RPMI8226 (cell line): ENCODE data around the gene LRRC46.

Source experiments
- DNase-seq: peaks from one replicate; pipeline ENCODE4 v3.0.0-alpha.2; 2015

Gene LRRC46

GRCh38 chr17:47879776-47880454 lies 48.4 kb downstream of the LRRC46 start:
- no peak for DNase-seq

DNA sequence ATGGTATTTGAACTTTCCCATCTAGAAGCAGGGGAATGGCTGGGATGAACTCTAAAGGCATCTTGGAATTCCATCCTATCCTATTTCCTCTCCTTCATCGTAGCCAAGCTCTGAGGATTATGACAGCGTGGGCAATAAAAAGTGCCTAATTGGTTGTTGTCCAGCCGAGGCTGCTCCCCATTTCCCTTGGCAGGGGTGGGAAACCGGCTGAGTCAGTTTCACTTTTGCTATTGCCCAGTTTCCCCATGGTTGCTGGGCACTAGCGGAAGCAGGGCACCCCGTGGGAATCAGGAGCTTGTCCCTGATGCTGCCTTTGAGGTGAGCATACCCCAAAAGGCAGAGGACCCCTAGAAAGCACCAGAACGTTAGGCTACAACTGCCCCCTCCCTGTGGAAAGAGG lies 50.8 kb downstream of the LRRC46 start:
- DNase-seq: no peak

GRCh38 chr17:47882695-47883588 lies 51.5 kb downstream of the LRRC46 start:
- no peak for DNase-seq

DNA sequence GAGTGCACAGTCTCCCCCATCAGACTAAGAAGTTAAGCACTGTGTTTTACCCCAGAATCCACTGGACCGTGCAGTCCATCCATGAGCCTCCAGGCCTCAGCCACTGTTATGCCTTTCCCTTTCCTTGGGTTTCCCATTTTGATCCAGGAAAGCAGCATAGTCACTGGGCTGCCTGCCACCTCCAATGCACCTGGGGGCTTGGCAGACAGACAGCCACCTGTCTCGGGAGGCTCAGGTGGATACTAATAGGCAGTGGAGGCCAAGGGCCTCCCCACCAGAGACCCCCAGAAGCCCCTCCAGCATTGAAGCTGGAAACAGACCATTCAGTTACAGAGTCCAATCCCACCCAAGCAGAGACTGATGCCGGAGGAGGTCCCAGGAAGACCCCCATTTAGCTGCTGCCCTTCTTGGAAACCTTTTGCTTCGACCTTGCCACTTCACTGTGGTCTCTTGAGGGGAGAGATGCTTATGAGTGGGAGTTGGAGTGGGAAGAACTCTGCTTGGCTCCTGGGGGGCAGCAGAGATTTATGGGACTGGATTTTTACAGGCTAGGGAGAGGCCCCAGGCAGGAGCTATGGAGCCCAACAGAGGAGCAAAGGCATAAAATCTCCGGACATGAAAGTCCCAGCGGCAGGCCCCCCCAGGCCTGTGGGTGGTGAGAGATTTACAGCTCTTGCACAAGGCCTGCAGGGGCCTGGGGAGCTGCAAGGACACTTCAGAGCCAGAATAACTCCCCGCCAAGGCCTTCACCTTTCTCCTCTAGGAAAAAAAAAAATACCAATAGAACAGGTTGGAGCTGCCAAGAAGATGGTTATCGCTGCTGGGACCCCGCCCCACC lies 52.3 kb downstream of the LRRC46 start:
- no peak for DNase-seq

GRCh38 chr17:47884427-47884740 lies 52.9 kb downstream of the LRRC46 start:
- no peak for DNase-seq

GRCh38 chr17:47884905-47885730 lies 53.6 kb downstream of the LRRC46 start:
- DNase-seq: no peak
